Measurements from ENCODE around the gene GLMP.

DNA sequence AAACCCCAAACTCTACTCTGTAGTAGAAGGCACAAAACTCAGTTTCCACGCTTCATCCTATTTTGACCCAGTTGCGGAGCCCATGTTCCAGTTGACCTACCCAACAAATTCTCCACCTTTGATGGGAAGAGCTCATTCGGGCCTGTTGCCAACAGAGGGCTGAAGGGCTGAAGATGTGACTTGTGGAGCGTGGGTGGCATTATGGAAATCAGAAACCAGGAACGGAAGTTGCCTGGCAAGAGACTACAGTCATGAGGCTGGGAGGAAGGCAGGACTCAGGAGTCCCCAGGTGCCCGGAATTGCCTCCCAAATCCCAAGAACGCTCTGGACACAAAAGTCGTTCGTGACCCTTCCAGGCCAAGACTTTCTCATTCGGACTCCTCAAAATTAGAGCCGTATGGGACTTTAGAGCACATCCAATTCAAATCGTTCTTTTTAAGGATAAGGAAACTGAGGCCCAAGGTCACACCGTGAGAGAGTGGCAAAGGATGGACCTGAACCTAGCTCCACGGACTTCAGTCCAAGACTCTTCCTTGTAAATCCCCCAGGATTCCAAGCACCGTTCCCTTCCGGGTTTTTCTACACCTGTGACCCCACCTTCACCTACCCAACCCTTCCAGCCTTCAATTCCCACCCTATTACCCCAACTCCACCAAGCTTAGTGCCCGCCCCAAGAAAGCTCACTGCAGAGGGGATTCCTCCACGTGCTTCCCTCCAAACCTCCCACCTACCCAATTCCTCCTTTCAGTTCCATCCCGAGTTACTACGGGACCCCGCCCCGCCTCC, 13.6 kb downstream of the GLMP start:
- TF ChIP-seq CTCF (IDR thresholded peaks at IDR 0.05) = no peak
- no peak for TF ChIP-seq POLR2A (IDR thresholded peaks at IDR 0.05)
